Neural cell (in vitro differentiated cells): ENCODE data around the gene TCEA3. TPM values are rescaled to one million over a fixed set of nuclear protein-coding genes. Genes with fewer than 3 reads are reported as not detected.

Experiments
- H2AFZ ChIP-seq: fragments of 200-600, 300-800 bp; sonication (generic), shearing (Covaris generic); 2 replicates; pipeline ENCODE4 v1.6.0; 2014; ENCODE audit warnings: low read depth, mild to moderate bottlenecking, antibody characterized with exemption, low read length, moderate library complexity
- H3F3A ChIP-seq: fragments of 200-600 bp; shearing (Covaris generic); 2 replicates; pipeline ENCODE4 v1.6.1; 2016; ENCODE audit warnings: mild to moderate bottlenecking, moderate library complexity, mixed read lengths, antibody characterized with exemption, low read length; ENCODE audit not compliant: insufficient read depth, poor library complexity, severe bottlenecking
- H3K27ac ChIP-seq: fragments of 200-600, 300-800 bp; sonication (generic), shearing (Covaris generic); 2 replicates; pipeline ENCODE4 v1.5.1; 2014; ENCODE audit warnings: mild to moderate bottlenecking, low read length, moderate library complexity
- H3K27me3 ChIP-seq: fragments of 300-800, 200-600 bp; sonication (generic), shearing (Covaris generic); 2 replicates; pipeline ENCODE4 v1.6.0; 2014; ENCODE audit warnings: mild to moderate bottlenecking, low read depth, low read length, moderate library complexity; ENCODE audit not compliant: insufficient read depth
- H3K36me3 ChIP-seq: fragments of 300-800, 200-600 bp; sonication (generic), shearing (Covaris generic); 2 replicates; pipeline ENCODE4 v1.5.1; 2014; ENCODE audit warnings: mild to moderate bottlenecking, antibody characterized with exemption, low read length, moderate library complexity; ENCODE audit not compliant: insufficient read depth
- H3K4me2 ChIP-seq: fragments of 300-800, 200-600 bp; sonication (generic), shearing (Covaris generic); 2 replicates; pipeline ENCODE4 v1.6.0; 2014; ENCODE audit warnings: mild to moderate bottlenecking, low read length
- H3K4me3 ChIP-seq: fragments of 300-800, 200-600 bp; sonication (generic), shearing (Covaris generic); 2 replicates; pipeline ENCODE4 v1.5.1; 2014; ENCODE audit warnings: mild to moderate bottlenecking, low read length, moderate library complexity
- H3K79me2 ChIP-seq: fragments of 200-600 bp; shearing (Covaris generic); replicated peaks from 2 replicates; pipeline ENCODE4 v1.6.0; 2014; ENCODE audit warnings: mild to moderate bottlenecking, low read length, moderate library complexity; ENCODE audit not compliant: insufficient read depth
- H3K9ac ChIP-seq: fragments of 300-800, 200-600 bp; sonication (generic), shearing (Covaris generic); 2 replicates; pipeline ENCODE4 v1.6.1; 2016; ENCODE audit warnings: mild to moderate bottlenecking, low read length, mixed read lengths
- H3K9me2 ChIP-seq: fragments of 200-600 bp; shearing (Covaris generic); 2 replicates; pipeline ENCODE4 v1.6.1; 2016; ENCODE audit warnings: mild to moderate bottlenecking, low read length, mixed read lengths; ENCODE audit not compliant: insufficient read depth
- H3K9me3 ChIP-seq: fragments of 200-600, 300-800 bp; sonication (generic), shearing (Covaris generic); 2 replicates; pipeline ENCODE4 v1.6.1; 2016; ENCODE audit warnings: mild to moderate bottlenecking, mixed run types, low read length, moderate library complexity, mixed read lengths
- H4K20me1 ChIP-seq: fragments of 200-600 bp; shearing (Covaris generic); 2 replicates; pipeline ENCODE4 v1.6.1; 2016; ENCODE audit warnings: mild to moderate bottlenecking, mixed run types; ENCODE audit not compliant: insufficient read depth
- CTCF ChIP-seq: fragments of 450-650 bp; IDR thresholded peaks from 2 replicates; pipeline ENCODE4 v1.5.1; 2014; ENCODE audit warnings: antibody characterized with exemption, mild to moderate bottlenecking, moderate library complexity; ENCODE audit not compliant: poor library complexity, severe bottlenecking
- EP300 ChIP-seq: fragments of 450-650 bp; conservative IDR thresholded peaks from 2 replicates; pipeline ENCODE4 v1.6.1; 2014; ENCODE audit warnings: antibody characterized with exemption, mild to moderate bottlenecking, moderate library complexity; ENCODE audit not compliant: poor library complexity, severe bottlenecking
- EZH2 ChIP-seq: fragments of 200-600, 300-800 bp; shearing (Covaris generic), sonication (generic); IDR thresholded peaks from 2 replicates; pipeline ENCODE4 v1.6.1; 2014; ENCODE audit warnings: antibody characterized with exemption, low read length, borderline replicate concordance, mild to moderate bottlenecking; ENCODE audit not compliant: insufficient read depth, poor library complexity, severe bottlenecking
- MXI1 ChIP-seq: fragments of 450-650 bp; conservative IDR thresholded peaks from 2 replicates; pipeline ENCODE4 v1.6.1; 2014; ENCODE audit warnings: antibody characterized with exemption, mild to moderate bottlenecking; ENCODE audit not compliant: poor library complexity, severe bottlenecking
- POLR2AphosphoS5 ChIP-seq: IDR thresholded peaks from 2 replicates; pipeline ENCODE4 v1.6.1; 2012
- RAD21 ChIP-seq: fragments of 450-650 bp; conservative IDR thresholded peaks from 2 replicates; pipeline ENCODE4 v1.6.1; 2014; ENCODE audit warnings: antibody characterized with exemption, mild to moderate bottlenecking, moderate library complexity
- REST ChIP-seq: IDR thresholded peaks from 2 replicates; pipeline ENCODE4 v1.6.1; 2012; ENCODE audit warnings: borderline replicate concordance
- SMC3 ChIP-seq: fragments of 450-650 bp; conservative IDR thresholded peaks from 2 replicates; pipeline ENCODE4 v1.6.1; 2014; ENCODE audit warnings: antibody characterized with exemption, mild to moderate bottlenecking, moderate library complexity; ENCODE audit not compliant: poor library complexity
- TAF1 ChIP-seq: IDR thresholded peaks from 2 replicates; pipeline ENCODE4 v1.6.1; 2012; ENCODE audit warnings: low read depth
- polyA plus RNA-seq: library from polyadenylated mRNA; depleted of rRNA; stranded (reverse); fragments of >200 nt; gene quantifications from 2 replicates; pipeline ENCODE4 v1.2.3, GENCODE V29; 2014

The TCEA3 gene
- polyA plus RNA-seq, 1 donor from 2014 or later = not detected

GRCh38 chr1:23345920-23346319 is 78.6 kb downstream of the TCEA3 start:
- H3K36me3 ChIP-seq = no peaks in the 10 kb centered on the region
- H2AFZ ChIP-seq = no peak overlapping the region
- no peaks in the 10 kb centered on the region for H3F3A ChIP-seq
- no peak overlapping the region for H3K4me2 ChIP-seq
- H3K9me2 ChIP-seq = no peaks in the 10 kb centered on the region
- no peak overlapping the region for H3K27ac ChIP-seq
- H4K20me1 ChIP-seq = peaks cover 16% of the 10 kb centered on the region
- no peaks in the 10 kb centered on the region for H3K27me3 ChIP-seq
- H3K9ac ChIP-seq = no peak overlapping the region
- H3K4me3 ChIP-seq = no peak overlapping the region
- H3K9me3 ChIP-seq = no peaks in the 10 kb centered on the region
- H3K79me2 ChIP-seq = peaks cover 29% of the 10 kb centered on the region
- TF ChIP-seq SMC3 (no peak), POLR2AphosphoS5 (no peak), TAF1 (no peak), EZH2 (no peak), RAD21 (no peak), CTCF (no peak), EP300 (no peak), MXI1 (no peak), REST (no peak)

GRCh38 chr1:23344987-23345472 is 79.5 kb downstream of the TCEA3 start:
- Histone ChIP-seq H3K27me3 (no peaks in the 10 kb centered on the region), H3K9me2 (no peaks in the 10 kb centered on the region)

More at GRCh38 chr1:23344987-23345472, 79.5 kb downstream of the TCEA3 start:
- Histone ChIP-seq H3F3A (no peaks in the 10 kb centered on the region), H4K20me1 (peaks cover 25% of the 10 kb centered on the region), H3K4me2 (peak overlapping the region; percentile 44), H3K9ac (peak overlapping the region; percentile 98), H3K9me3 (no peaks in the 10 kb centered on the region), H2AFZ (peak overlapping the region; percentile 75), H3K27ac (peak overlapping the region; percentile 99), H3K79me2 (peaks cover 38% of the 10 kb centered on the region), H3K4me3 (peak overlapping the region; percentile 81), H3K36me3 (no peaks in the 10 kb centered on the region)
- TF ChIP-seq SMC3 (no peak), MXI1 (no peak), POLR2AphosphoS5 (no peak)
